ENCODE data around the gene YTHDC2.
"Not testable (repeated sequence)": the region's sequence is repeated elsewhere in the genome, so short reads cannot be mapped to it uniquely, and the experiment has no call there.

Gene YTHDC2

GRCh38 chr5:113603246-113603645, 89.8 kb downstream of the YTHDC2 start:
- not testable (repeated sequence) for DNase-seq (ENCODE audit: low read depth in 2 of 2)

- DNase-seq (ENCODE audit: low read depth in 2 of 2) = peak; percentile 7 to 11
Measured at GRCh38 chr5:113606298-113607134, 93.0 kb downstream of the YTHDC2 start.

- no peak for DNase-seq (ENCODE audit: low read depth in 2 of 2)
Measured at GRCh38 chr5:113607361-113607760, 93.9 kb downstream of the YTHDC2 start.

- no peak for DNase-seq (ENCODE audit: low read depth in 2 of 2)
Measured at GRCh38 chr5:113608113-113608596, 94.7 kb downstream of the YTHDC2 start.

- no peak for DNase-seq (ENCODE audit: low read depth in 2 of 2)
Measured at GRCh38 chr5:113612060-113612496, 98.6 kb downstream of the YTHDC2 start.

GRCh38 chr5:113614191-113614590, 100.7 kb downstream of the YTHDC2 start:
- no peak for DNase-seq (ENCODE audit: low read depth in 2 of 2)

- DNase-seq (ENCODE audit: low read depth in 2 of 2) = no peak
Measured at GRCh38 chr5:113615708-113616107, 102.2 kb downstream of the YTHDC2 start.

- no peak for DNase-seq (ENCODE audit: low read depth in 2 of 2)
Measured at GRCh38 chr5:113617191-113617796, 103.8 kb downstream of the YTHDC2 start.

GRCh38 chr5:113632996-113633395, 119.5 kb downstream of the YTHDC2 start:
- DNase-seq (ENCODE audit: low read depth in 2 of 2) = no peak

- DNase-seq (ENCODE audit: low read depth in 2 of 2) = no peak
Measured at GRCh38 chr5:113634957-113635356, 121.5 kb downstream of the YTHDC2 start.

GRCh38 chr5:113641715-113642114, 128.2 kb downstream of the YTHDC2 start:
- DNase-seq (ENCODE audit: low read depth in 2 of 2) = no peak
